GM12878 (cell line): Measurements from ENCODE around the gene ATP6V0E2. TPM values are rescaled to one million over a fixed set of nuclear protein-coding genes. Genes with fewer than 3 reads are reported as not detected.

Experiments
- ATAC-seq: fragments of 200-7000 bp; cut with Tn5 transposase; 3 replicates; pipeline ENCODE4 v1.9.1; 2020; ENCODE audit warnings: mild to moderate bottlenecking, moderate library complexity
- BruUV-seq: library from RNA; stranded (reverse); fragments of 400-500 nt; replicated peaks from 2 replicates; lab custom pipeline; 2021; lab: Mats Ljungman, UMichigan
- CTCF ChIA-PET: fragments of 300-600 bp; sonication (Branson Sonifier 250); formaldehyde crosslinking; extraction: SDS; loops from one replicate; lab custom pipeline; 2021; ENCODE audit warnings: inconsistent platforms; lab: Yijun Ruan, JAX
- POLR2A ChIA-PET: fragments of 350-600 bp; formaldehyde crosslinking; extraction: SDS; loops from one replicate; lab custom pipeline; 2021; ENCODE audit warnings: inconsistent platforms; lab: Charles Lee
- RAD21 ChIA-PET: fragments of 300-600 bp; sonication (Branson Sonifier 250); formaldehyde crosslinking; loops from one replicate; lab custom pipeline; 2023; ENCODE audit warnings: antibody characterized with exemption; ENCODE audit not compliant: unreplicated experiment; lab: Charles Lee
- SMC1A ChIA-PET: fragments of 300-600 bp; sonication (Branson Sonifier 250); formaldehyde crosslinking; loops from one replicate; lab custom pipeline; 2023; ENCODE audit not compliant: unreplicated experiment, uncharacterized antibody; lab: Charles Lee
- DNase-seq: peaks from one replicate; pipeline ENCODE4 v3.0.0-alpha.2; 2011; ENCODE audit warnings: low read depth, low spot score
- FAIRE-seq: peaks from 3 replicates; lab custom pipeline; 2011; peaks lifted over from hg19 to GRCh38; lab: Jason Lieb, UNC
- H2AFZ ChIP-seq: 2 replicates; pipeline ENCODE4 v1.6.0; 2011; ENCODE audit warnings: low read depth, low read length, control low read depth; ENCODE audit not compliant: control insufficient read depth
- H3K27ac ChIP-seq: 2 replicates; pipeline ENCODE4 v1.5.1; 2011; ENCODE audit warnings: control low read depth; ENCODE audit not compliant: control insufficient read depth, insufficient read depth
- H3K27me3 ChIP-seq, 2 experiments: replicated peaks in 1 of 2; 2 replicates each; pipeline versions ENCODE4 v1.6.0 to v1.6.1; 2011; ENCODE audit warnings: low read length in 1 of 2; ENCODE audit not compliant: control insufficient read depth in 2 of 2, insufficient read depth in 2 of 2
- H3K36me3 ChIP-seq, 2 experiments: 2 replicates each; pipeline ENCODE4 v1.5.1; 2011; ENCODE audit warnings: low read length in 1 of 2; ENCODE audit not compliant: control insufficient read depth in 2 of 2, insufficient read depth in 2 of 2
- H3K4me1 ChIP-seq: 2 replicates; pipeline ENCODE4 v1.6.1; 2011; ENCODE audit warnings: mild to moderate bottlenecking, low read length, moderate library complexity, mixed read lengths; ENCODE audit not compliant: control insufficient read depth, insufficient read depth
- H3K4me2 ChIP-seq: 2 replicates; pipeline ENCODE4 v1.6.0; 2011; ENCODE audit warnings: control low read depth; ENCODE audit not compliant: control insufficient read depth, insufficient read depth
- H3K4me3 ChIP-seq: fragments of 200-600 bp; sonication (generic); 2 replicates; pipeline ENCODE4 v1.5.1; 2016
- H3K79me2 ChIP-seq: 2 replicates; pipeline ENCODE4 v1.6.0; 2011; ENCODE audit warnings: low read length; ENCODE audit not compliant: control insufficient read depth, insufficient read depth
- H3K9ac ChIP-seq: 2 replicates; pipeline ENCODE4 v1.8.0; 2011; ENCODE audit warnings: low read length, control low read depth, mixed read lengths; ENCODE audit not compliant: control insufficient read depth, insufficient read depth
- H3K9me3 ChIP-seq: replicated peaks from 3 replicates; pipeline ENCODE4 v1.5.1; 2011; ENCODE audit warnings: mild to moderate bottlenecking, low read length; ENCODE audit not compliant: control insufficient read depth, insufficient read depth
- H4K20me1 ChIP-seq: 2 replicates; pipeline ENCODE4 v1.6.0; 2011; ENCODE audit not compliant: control insufficient read depth, insufficient read depth
- E4F1 ChIP-seq: fragments of 450-650 bp; IDR thresholded peaks from 2 replicates; pipeline ENCODE4 v1.6.1; 2018; ENCODE audit warnings: borderline replicate concordance, mild to moderate bottlenecking; ENCODE audit not compliant: partially characterized antibody
- ETV6 ChIP-seq, 2 experiments: fragments of 450-650 bp in 1 of 2; IDR thresholded peaks in 1 of 2; conservative IDR thresholded peaks in 1 of 2; 2 replicates each; pipeline ENCODE4 v1.6.1; 2014; ENCODE audit warnings: antibody characterized with exemption in 1 of 2, borderline replicate concordance in 1 of 2, low read depth in 1 of 2, mild to moderate bottlenecking in 1 of 2, moderate library complexity in 1 of 2
- IKZF1 ChIP-seq: fragments of 450-650 bp; conservative IDR thresholded peaks from 2 replicates; pipeline ENCODE4 v1.6.1; 2017; ENCODE audit warnings: antibody characterized with exemption, mild to moderate bottlenecking
- LARP7 ChIP-seq: fragments of 450-650 bp; IDR thresholded peaks from 2 replicates; pipeline ENCODE4 v1.6.1; 2017; ENCODE audit warnings: mild to moderate bottlenecking
- MEF2B ChIP-seq: fragments of 450-650 bp; IDR thresholded peaks from 2 replicates; pipeline ENCODE4 v1.6.1; 2018; ENCODE audit warnings: mild to moderate bottlenecking, moderate library complexity; ENCODE audit not compliant: partially characterized antibody, poor library complexity, severe bottlenecking
- NFIC ChIP-seq: IDR thresholded peaks from 2 replicates; pipeline ENCODE4 v1.6.1; 2012; ENCODE audit warnings: low read depth, mild to moderate bottlenecking, inconsistent platforms, low read length, moderate library complexity
- NFYA ChIP-seq: IDR thresholded peaks from 2 replicates; pipeline ENCODE4 v1.6.1; 2011; ENCODE audit warnings: low read depth, mild to moderate bottlenecking, low read length, improper control_type of control experiment, borderline replicate concordance
- RELA ChIP-seq: fragments of 450-650 bp; IDR thresholded peaks from 2 replicates; pipeline ENCODE4 v1.8.0; 2014; ENCODE audit warnings: borderline replicate concordance; ENCODE audit not compliant: partially characterized antibody
- SMAD1 ChIP-seq: fragments of 450-650 bp; IDR thresholded peaks from 2 replicates; pipeline ENCODE4 v1.6.1; 2018; ENCODE audit warnings: mild to moderate bottlenecking, low read depth; ENCODE audit not compliant: partially characterized antibody
- USF1 ChIP-seq: IDR thresholded peaks from 2 replicates; pipeline ENCODE4 v1.6.1; 2011; ENCODE audit warnings: borderline replicate concordance, low read depth, mild to moderate bottlenecking, moderate library complexity, mixed read lengths, low read length; ENCODE audit not compliant: insufficient read depth; ENCODE audit errors: extremely low read length
- WGBS: methylation state at CpG from one replicate; pipeline ENCODE4 v1.1.6; 2016; ENCODE audit warnings: low lambda C conversion rate; ENCODE audit not compliant: insufficient replicate concordance, insufficient coverage; ENCODE audit errors: missing lambda C conversion rate; 5-methylcytosine and 5-hydroxymethylcytosine counted together
- in situ Hi-C: fragments of 300-500 bp; cut with MboI; formaldehyde crosslinking; loops from 9 replicates; pipeline ENCODE4 v1.14.3; 2018; ENCODE audit warnings: mixed read lengths
- intact Hi-C: fragments of 100-400 bp; cut with micrococcal nuclease; formaldehyde crosslinking; loops from one replicate; pipeline ENCODE4 v1.14.2; 2022; ENCODE audit not compliant: unreplicated experiment
- polyA plus RNA-seq, 11 experiments: library from polyadenylated mRNA; depleted of rRNA in 4 of 11; unstranded in 6 of 11; stranded (reverse) in 5 of 11; fragments of >200 nt; fragmentation: Nextera tagmentation in 4 of 11; fragmentation: Illumina TruSeq in 1 of 11; extraction: Ambion mirVana in 4 of 11; extraction: Trizol in 1 of 11; gene quantifications; 1 replicate in 1 of 11; 2 replicates in 10 of 11; pipeline versions ENCODE4 v1.2.1 to v1.2.3, GENCODE V29; 2011 to 2016; ENCODE audit warnings: inconsistent platforms in 2 of 11, missing spikeins in 2 of 11, low read depth in 1 of 11
- total RNA-seq, 4 experiments: library from RNA; depleted of rRNA in 3 of 4; stranded (reverse); fragments of >200 nt in 3 of 4; fragmentation: Illumina TruSeq in 1 of 4; extraction: Trizol in 1 of 4; gene quantifications; 2 replicates each; pipeline versions ENCODE4 v1.2.1 to v1.2.3, GENCODE V29; 2013 to 2021
- TF ChIP-seq, protein P1 (sequence below): fragments of 450-650 bp; IDR thresholded peaks from 2 replicates; pipeline ENCODE4 v1.6.1; 2014; ENCODE audit warnings: mild to moderate bottlenecking

ATP6V0E2 gene
- total and polyA plus RNA-seq, 10 of the 15 experiments (the other 5 are each of a cell fraction or from before 2014, with no cell fraction given): 1.5 to 54.7 (median 27.6) TPM

- TF ChIP-seq NFYA (no peak), USF1 (no peak), MEF2B (no peak)
These were observed 24.6 kb upstream of the ATP6V0E2 start (continued) for GRCh38 chr7:149849174-149849573.

- ATAC-seq (no peak), FAIRE-seq (no peak), DNase-seq (no peak)
- Histone ChIP-seq H2AFZ (no peak overlapping the region), H4K20me1 (no peaks in the 10 kb centered on the region), H3K9ac (no peak overlapping the region), H3K4me1 (peaks cover 11% of the 10 kb centered on the region), H3K27me3 (no peaks in the 10 kb centered on the region), H3K36me3 (no peaks in the 10 kb centered on the region), H3K4me3 (no peak overlapping the region), H3K4me2 (no peak overlapping the region), H3K9me3 (no peaks in the 10 kb centered on the region), H3K27ac (no peak overlapping the region), H3K79me2 (no peaks in the 10 kb centered on the region)
- POLR2A ChIA-PET: no interaction called here
- RAD21 ChIA-PET: interaction anchor here (1.0 kb wide), 1 partner anchor 21 kb away, joined by 7 read pairs; no protein-coding TSS in a partner anchor
- TF ChIP-seq E4F1 (no peak), NFIC (no peak), LARP7 (no peak), SMAD1 (no peak), IKZF1 (no peak), RELA (no peak), ETV6 (conservative IDR thresholded peaks at IDR 0.05 in 1 of 2, IDR thresholded peaks at IDR 0.05 in 1 of 2; ENCODE audit: borderline replicate concordance in 1 of 2, low read depth in 1 of 2) (no peak)
- TF ChIP-seq, protein P1, sequence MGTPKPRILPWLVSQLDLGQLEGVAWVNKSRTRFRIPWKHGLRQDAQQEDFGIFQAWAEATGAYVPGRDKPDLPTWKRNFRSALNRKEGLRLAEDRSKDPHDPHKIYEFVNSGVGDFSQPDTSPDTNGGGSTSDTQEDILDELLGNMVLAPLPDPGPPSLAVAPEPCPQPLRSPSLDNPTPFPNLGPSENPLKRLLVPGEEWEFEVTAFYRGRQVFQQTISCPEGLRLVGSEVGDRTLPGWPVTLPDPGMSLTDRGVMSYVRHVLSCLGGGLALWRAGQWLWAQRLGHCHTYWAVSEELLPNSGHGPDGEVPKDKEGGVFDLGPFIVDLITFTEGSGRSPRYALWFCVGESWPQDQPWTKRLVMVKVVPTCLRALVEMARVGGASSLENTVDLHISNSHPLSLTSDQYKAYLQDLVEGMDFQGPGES: no peak
- CTCF ChIA-PET: interaction anchor here (1.2 kb wide), 1 partner anchor 108 kb away, joined by 4 read pairs; no protein-coding TSS in a partner anchor
- 83% methylated on average over 16 of the region's 16 CpGs for WGBS
- intact Hi-C loops (no loop called here), in situ Hi-C loops (no loop called here)
- BruUV-seq: no TSS peak
- SMC1A ChIA-PET: no interaction called here
These were observed 23.7 kb upstream of the ATP6V0E2 start for GRCh38 chr7:149850007-149850594.
